GM12892 (cell line): ENCODE measurements around the gene EFCAB13.

Experiments
- DNase-seq: peaks from one replicate; pipeline ENCODE4 v3.0.0; 2011; ENCODE audit not compliant: insufficient read length
- FAIRE-seq: peaks from 2 replicates; lab custom pipeline; 2011; peaks lifted over from hg19 to GRCh38; lab: Jason Lieb, UNC
- POLR2A ChIP-seq: IDR thresholded peaks from 2 replicates; pipeline ENCODE4 v1.6.1; 2011; ENCODE audit warnings: low read depth, low read length, control low read depth
- POLR2AphosphoS5 ChIP-seq: IDR thresholded peaks from 2 replicates; pipeline ENCODE4 v1.6.1; 2011; ENCODE audit warnings: low read depth, low read length, control low read depth
- TAF1 ChIP-seq: IDR thresholded peaks from 2 replicates; pipeline ENCODE4 v1.6.1; 2011; ENCODE audit warnings: low read depth, mild to moderate bottlenecking, control low read depth, low read length, borderline replicate concordance

Gene EFCAB13

GRCh38 chr17:47295874-47296255 is 27.9 kb upstream of the EFCAB13 start:
- DNase-seq: no peak
- no peak for TF ChIP-seq POLR2AphosphoS5
- TF ChIP-seq TAF1: no peak
- no peak for TF ChIP-seq POLR2A
- FAIRE-seq: no peak

GRCh38 chr17:47297661-47298400 is 25.9 kb upstream of the EFCAB13 start:
- no peak for DNase-seq
- no peak for FAIRE-seq
- TF ChIP-seq POLR2A (no peak), TAF1 (no peak), POLR2AphosphoS5 (no peak)

DNA sequence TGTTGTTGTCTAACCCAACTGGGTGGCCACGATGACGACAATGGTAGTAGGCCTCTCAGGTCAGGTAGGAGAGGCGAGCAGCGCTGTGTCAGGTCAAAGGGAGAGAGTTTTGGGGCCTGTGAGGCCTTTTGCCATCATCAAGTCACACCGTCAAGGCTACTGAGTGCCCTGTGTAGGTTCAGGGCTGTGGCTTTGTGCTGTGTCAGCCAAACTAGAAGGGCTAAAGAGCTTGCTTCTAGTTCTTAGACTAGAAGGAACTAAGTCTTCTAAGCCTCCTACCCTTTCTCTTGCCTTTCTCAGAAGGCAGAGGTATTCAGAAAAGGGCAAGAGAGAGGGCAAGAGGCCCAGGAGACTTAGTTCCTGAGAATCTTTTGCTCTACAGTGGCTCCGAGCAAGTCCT is 25.0 kb upstream of the EFCAB13 start:
- TF ChIP-seq TAF1: no peak
- TF ChIP-seq POLR2A: no peak
- TF ChIP-seq POLR2AphosphoS5: no peak
- FAIRE-seq (no peak), DNase-seq (no peak)

GRCh38 chr17:47299239-47299910 is 24.4 kb upstream of the EFCAB13 start:
- FAIRE-seq (no peak), DNase-seq (no peak)
- no peak for TF ChIP-seq POLR2A
- TF ChIP-seq TAF1: no peak
- no peak for TF ChIP-seq POLR2AphosphoS5

- no peak for DNase-seq
- no peak for FAIRE-seq
- TF ChIP-seq POLR2A (no peak), POLR2AphosphoS5 (no peak), TAF1 (no peak)
Observed at GRCh38 chr17:47300718-47301117, 23.0 kb upstream of the EFCAB13 start.

DNA sequence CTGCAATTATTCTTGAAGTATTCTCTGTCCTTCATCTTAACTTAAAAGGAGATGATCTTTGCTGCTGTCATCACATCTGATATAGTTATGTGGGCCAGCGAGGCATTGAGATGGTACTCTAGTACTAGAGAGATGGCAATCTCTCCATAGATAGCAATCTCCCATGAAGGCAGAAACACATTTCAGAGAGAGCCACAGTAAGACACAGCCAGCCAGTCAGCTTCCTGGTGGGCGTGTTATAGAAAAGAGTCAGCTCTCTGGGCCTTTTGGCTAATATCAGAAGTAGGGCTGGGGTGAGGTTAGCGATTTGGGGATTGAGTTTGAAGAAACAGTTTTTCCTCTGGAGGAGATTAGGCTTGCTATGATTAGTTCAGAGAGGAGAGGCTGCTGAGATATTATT is 22.6 kb upstream of the EFCAB13 start:
- no peak for DNase-seq
- no peak for FAIRE-seq

GRCh38 chr17:47301831-47302230 is 21.9 kb upstream of the EFCAB13 start:
- DNase-seq: no peak
- no peak for TF ChIP-seq POLR2A
- peak; percentile 51 for FAIRE-seq

More for the DNA sequence above, 22.6 kb upstream of the EFCAB13 start:
- no peak for TF ChIP-seq POLR2A
- TF ChIP-seq TAF1: no peak
- no peak for TF ChIP-seq POLR2AphosphoS5

DNA sequence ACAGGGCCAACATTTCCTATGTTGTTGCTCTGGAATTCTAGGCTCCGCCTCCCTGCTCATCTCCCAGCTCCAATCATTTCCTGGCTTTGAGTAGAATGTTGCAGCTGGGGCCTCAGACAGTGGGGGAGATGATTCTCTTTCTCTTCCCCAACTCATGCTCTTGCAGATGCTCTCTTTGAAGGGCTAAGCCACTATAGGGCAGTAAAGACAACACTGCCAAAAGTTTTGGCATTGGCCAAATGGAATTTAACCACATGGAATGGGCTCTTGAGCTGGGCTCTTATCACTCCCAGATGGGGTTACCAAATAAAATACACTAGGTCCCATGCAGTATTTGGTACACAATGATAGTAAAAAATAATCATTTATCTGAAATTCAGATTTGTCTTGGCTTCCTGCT is 19.6 kb upstream of the EFCAB13 start:
- FAIRE-seq: no peak
- DNase-seq: no peak
- TF ChIP-seq POLR2A: no peak
- no peak for TF ChIP-seq TAF1
- TF ChIP-seq POLR2AphosphoS5: no peak

- DNase-seq: no peak
- FAIRE-seq: no peak
- TF ChIP-seq POLR2AphosphoS5 (no peak), POLR2A (no peak), TAF1 (no peak)
Observed at GRCh38 chr17:47305302-47305923, 18.3 kb upstream of the EFCAB13 start.

- DNase-seq (no peak), FAIRE-seq (no peak)
- TF ChIP-seq POLR2AphosphoS5 (no peak), POLR2A (no peak), TAF1 (no peak)
Observed at GRCh38 chr17:47310186-47310733, 13.5 kb upstream of the EFCAB13 start.

DNA sequence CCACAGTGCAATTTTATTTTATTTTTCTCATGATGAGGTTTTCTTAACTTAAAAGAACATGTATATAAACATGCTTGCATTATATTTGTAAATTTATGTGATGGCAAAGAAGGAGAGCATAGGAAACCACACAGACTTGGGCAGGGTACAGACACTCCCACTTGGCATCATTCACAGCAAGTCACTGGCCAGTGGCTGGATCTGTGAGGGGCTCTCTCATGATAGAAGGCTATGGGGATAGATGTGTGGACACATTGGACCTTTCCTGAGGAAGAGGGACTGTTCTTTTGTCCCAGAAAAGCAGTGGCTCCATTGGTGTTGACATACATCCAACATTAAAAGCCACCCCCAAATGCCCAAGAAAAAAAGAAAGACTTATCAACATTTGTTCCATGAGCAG is 12.3 kb upstream of the EFCAB13 start:
- FAIRE-seq: no peak
- TF ChIP-seq TAF1: no peak
- TF ChIP-seq POLR2AphosphoS5: no peak
- TF ChIP-seq POLR2A: no peak
- no peak for DNase-seq
